ENCODE measurements around the gene MGAT5. TPM values are rescaled to one million over a fixed set of nuclear protein-coding genes. Genes with fewer than 3 reads are reported as not detected.

The MGAT5 gene
- total RNA-seq, 4 donors from 2014 or later = 32.4 to 65.9 (median 46.6) TPM

DNA sequence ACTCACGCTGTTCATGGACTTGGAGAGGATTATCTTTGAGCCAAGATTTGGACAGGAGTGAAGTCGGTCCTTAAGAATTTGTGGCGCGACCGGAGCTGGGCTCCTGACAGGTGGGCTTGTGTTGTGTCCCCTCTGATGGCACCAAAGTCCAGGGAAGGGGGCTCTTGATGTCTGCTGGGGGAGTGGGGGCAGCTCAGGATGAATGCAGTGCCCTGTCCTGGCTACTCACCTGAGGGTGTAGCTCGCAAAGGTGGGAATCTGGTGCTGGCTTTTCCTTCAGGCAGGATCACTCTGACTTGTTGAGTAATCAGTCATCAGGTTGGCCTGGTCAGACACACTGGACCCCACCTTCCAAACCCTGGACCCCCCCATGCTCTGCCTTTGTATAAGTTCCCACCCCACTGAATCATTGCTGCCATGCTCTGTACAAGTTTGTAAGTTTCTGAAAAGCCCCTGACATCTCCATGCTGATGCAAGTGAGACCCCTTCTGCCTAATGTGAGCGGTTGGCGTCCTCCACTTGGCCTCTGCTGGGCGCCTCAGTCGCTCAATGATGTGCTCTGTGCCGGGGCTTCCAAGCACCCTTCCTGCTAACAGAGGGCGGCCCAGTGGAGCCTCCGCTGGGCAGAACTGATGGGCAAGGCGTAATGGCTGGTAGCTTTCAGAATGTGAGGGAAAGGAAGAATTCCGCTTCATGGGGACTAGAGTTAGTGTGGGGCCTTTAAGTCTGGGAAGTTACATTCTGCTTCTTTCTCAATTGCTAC lies 196.1 kb downstream of the MGAT5 start:
- TF ChIP-seq POLR2A (IDR thresholded peaks at IDR 0.05) (no peak), EP300 (IDR thresholded peaks at IDR 0.05) (no peak), POLR2AphosphoS5 (IDR thresholded peaks at IDR 0.05) (no peak)
- TF ChIP-seq, protein P1, sequence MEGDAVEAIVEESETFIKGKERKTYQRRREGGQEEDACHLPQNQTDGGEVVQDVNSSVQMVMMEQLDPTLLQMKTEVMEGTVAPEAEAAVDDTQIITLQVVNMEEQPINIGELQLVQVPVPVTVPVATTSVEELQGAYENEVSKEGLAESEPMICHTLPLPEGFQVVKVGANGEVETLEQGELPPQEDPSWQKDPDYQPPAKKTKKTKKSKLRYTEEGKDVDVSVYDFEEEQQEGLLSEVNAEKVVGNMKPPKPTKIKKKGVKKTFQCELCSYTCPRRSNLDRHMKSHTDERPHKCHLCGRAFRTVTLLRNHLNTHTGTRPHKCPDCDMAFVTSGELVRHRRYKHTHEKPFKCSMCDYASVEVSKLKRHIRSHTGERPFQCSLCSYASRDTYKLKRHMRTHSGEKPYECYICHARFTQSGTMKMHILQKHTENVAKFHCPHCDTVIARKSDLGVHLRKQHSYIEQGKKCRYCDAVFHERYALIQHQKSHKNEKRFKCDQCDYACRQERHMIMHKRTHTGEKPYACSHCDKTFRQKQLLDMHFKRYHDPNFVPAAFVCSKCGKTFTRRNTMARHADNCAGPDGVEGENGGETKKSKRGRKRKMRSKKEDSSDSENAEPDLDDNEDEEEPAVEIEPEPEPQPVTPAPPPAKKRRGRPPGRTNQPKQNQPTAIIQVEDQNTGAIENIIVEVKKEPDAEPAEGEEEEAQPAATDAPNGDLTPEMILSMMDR (IDR thresholded peaks at IDR 0.05) = no peak
- no peaks in the 10 kb centered on the region for H3K9me3 ChIP-seq
- H3K36me3 ChIP-seq = peaks cover 0 to 44% of the 10 kb centered on the region in 2 donors
- no peak overlapping the region for H3K27ac ChIP-seq
- 97% methylated on average over 6 of the region's 15 CpGs; no CpG with 5 or more reads in 1 of the 2 donors for WGBS, 2 donors (ENCODE audit: low coverage in 1 of 2)
- H3K4me3 ChIP-seq = no peak overlapping the region
- ATAC-seq = no peak
- peaks cover 0 to 5% (median 0%) of the 10 kb centered on the region in 3 donors for H3K4me1 ChIP-seq
- no peaks in the 10 kb centered on the region for H3K27me3 ChIP-seq

DNA sequence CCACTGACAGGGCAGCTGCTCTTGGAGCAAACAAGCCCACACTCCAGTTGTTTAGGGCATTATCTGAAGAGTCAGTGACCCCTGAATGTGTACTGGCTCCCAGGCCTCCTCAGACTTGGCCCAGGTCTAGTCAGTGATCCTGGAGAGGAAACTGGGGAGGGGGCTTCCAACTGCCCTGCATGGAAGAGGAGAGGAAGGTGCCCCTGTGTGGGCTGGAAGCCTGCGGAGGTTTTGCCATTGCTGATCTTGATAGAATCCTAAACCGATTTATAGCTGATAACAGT lies 197.4 kb downstream of the MGAT5 start:
- Histone ChIP-seq H3K36me3 (peaks cover 0 to 33% of the 10 kb centered on the region in 2 donors), H3K9me3 (no peaks in the 10 kb centered on the region), H3K4me3 (no peak overlapping the region), H3K27ac (no peak overlapping the region), H3K4me1 (no peaks in the 10 kb centered on the region), H3K27me3 (no peaks in the 10 kb centered on the region)
- no peak for TF ChIP-seq EP300 (IDR thresholded peaks at IDR 0.05)
- TF ChIP-seq POLR2AphosphoS5 (IDR thresholded peaks at IDR 0.05) = no peak
- TF ChIP-seq, protein P1 (IDR thresholded peaks at IDR 0.05) = no peak
- no peak for TF ChIP-seq POLR2A (IDR thresholded peaks at IDR 0.05)
- ATAC-seq = no peak
- WGBS, 2 donors (ENCODE audit: low coverage in 1 of 2) = 100% methylated on average over 1 of the region's 2 CpGs; no CpG with 5 or more reads in 1 of the 2 donors

DNA sequence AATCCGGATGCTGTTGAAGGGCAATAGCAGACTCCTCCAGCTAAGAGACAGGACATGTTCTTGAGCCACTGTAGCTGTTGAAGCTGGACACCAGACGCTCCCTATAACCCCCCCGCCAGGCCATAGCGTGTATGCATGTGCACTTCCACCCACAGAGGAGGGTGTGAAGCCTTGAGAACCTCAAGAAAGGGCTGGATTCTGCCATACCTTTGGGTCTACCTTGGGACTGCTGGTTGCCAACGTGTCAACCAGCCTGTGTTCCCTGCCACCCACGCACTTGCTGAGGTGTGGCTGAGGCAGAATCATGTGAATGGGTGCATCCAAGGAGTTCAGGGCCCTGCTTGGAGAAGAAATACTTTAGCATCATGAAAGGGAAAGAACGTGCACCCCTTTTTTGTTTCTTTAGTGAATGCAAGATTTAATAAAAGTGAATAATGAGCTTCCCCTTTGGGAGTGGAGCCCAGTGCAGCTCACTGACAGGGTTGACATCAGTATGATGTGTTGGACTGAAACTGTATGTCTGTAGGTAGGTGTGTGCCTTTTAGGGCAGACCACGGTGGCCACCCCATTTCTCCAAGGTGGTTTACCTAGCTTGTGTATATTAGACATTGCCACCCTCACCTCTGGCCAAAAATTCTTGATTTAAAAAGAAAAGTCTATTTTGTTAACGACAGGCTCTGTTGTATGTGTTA lies 198.3 kb downstream of the MGAT5 start:
- H3K27me3 ChIP-seq = no peaks in the 10 kb centered on the region
- no peak for ATAC-seq
- H3K4me1 ChIP-seq = no peaks in the 10 kb centered on the region
- 86 to 87% methylated on average over 4 to 5 of the region's 9 CpGs for WGBS, 2 donors (ENCODE audit: low coverage in 1 of 2)
- no peak overlapping the region for H3K4me3 ChIP-seq
- no peaks in the 10 kb centered on the region for H3K9me3 ChIP-seq
- no peak overlapping the region for H3K27ac ChIP-seq
- TF ChIP-seq EP300 (IDR thresholded peaks at IDR 0.05) (no peak), POLR2AphosphoS5 (IDR thresholded peaks at IDR 0.05) (no peak), POLR2A (IDR thresholded peaks at IDR 0.05) (no peak)
- TF ChIP-seq, protein P1 (IDR thresholded peaks at IDR 0.05) = no peak
- peaks cover 0 to 35% of the 10 kb centered on the region in 2 donors for H3K36me3 ChIP-seq

DNA sequence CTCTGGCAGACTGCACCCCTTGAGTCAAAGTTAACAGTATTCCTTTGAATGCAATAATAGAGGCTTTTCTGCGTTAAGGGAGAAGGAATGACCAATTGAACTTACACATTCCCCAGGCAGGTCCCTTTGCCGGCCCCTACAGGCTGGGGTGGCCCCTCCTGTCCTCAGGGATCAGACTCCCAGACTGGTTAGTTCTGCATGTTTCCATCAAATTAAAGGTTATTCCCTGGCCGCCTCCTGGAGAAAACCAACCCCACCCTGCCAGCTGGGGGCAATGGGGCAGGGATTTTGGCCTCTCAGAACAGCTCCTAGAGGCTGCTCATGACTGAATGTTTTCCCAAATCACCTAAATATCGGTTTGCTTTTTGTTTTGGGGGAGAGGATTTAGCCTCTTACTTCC lies 199.6 kb downstream of the MGAT5 start:
- Histone ChIP-seq H3K4me3 (no peak overlapping the region), H3K27me3 (no peaks in the 10 kb centered on the region), H3K27ac (no peak overlapping the region), H3K36me3 (peaks cover 0 to 24% of the 10 kb centered on the region in 2 donors), H3K4me1 (no peaks in the 10 kb centered on the region), H3K9me3 (no peaks in the 10 kb centered on the region)
- ATAC-seq = no peak
- no peak for TF ChIP-seq POLR2A (IDR thresholded peaks at IDR 0.05)
- no peak for TF ChIP-seq EP300 (IDR thresholded peaks at IDR 0.05)
- TF ChIP-seq, protein P1 (IDR thresholded peaks at IDR 0.05) = no peak
- TF ChIP-seq POLR2AphosphoS5 (IDR thresholded peaks at IDR 0.05) = no peak
- 85 to 96% methylated on average over 3 to 4 of the region's 4 CpGs for WGBS, 2 donors (ENCODE audit: low coverage in 1 of 2)
